Adrenal gland (tissue), 12 donors: ENCODE measurements around the gene GNAI3. TPM values are rescaled to one million over a fixed set of nuclear protein-coding genes. Genes with fewer than 3 reads are reported as not detected.

Experiments used
- DNase-seq, 7 donors: peaks; one replicate each; pipeline ENCODE4 v3.0.0-alpha.2; 2019 to 2020
- H3K27ac ChIP-seq, 5 donors: fragments of 200-600 bp; sonication (generic) in 4 of 5; 1 replicate in 3 of 5; 2 replicates in 2 of 5; pipeline versions ENCODE4 v1.5.1 to v1.8.0; 2016 to 2020; ENCODE audit warnings: mild to moderate bottlenecking in 1 of 5
- H3K27me3 ChIP-seq: fragments of 200-600 bp; 2 replicates; pipeline ENCODE4 v1.8.0; 2021
- H3K36me3 ChIP-seq, 2 donors: fragments of 200-600 bp; replicated peaks in 1 of 2; 1 replicate in 1 of 2; 2 replicates in 1 of 2; pipeline versions ENCODE4 v1.5.1 to v1.8.0; 2018 to 2022
- H3K4me1 ChIP-seq, 2 donors: fragments of 200-600 bp; replicated peaks in 1 of 2; 1 replicate in 1 of 2; 2 replicates in 1 of 2; pipeline versions ENCODE4 v1.5.1 to v1.8.0; 2018 to 2021
- H3K4me3 ChIP-seq, 4 donors: fragments of 200-600 bp; sonication (generic) in 3 of 4; one replicate each; pipeline ENCODE4 v1.5.1; 2016 to 2018
- H3K9me3 ChIP-seq, 3 donors: fragments of 200-600 bp; sonication (generic) in 1 of 3; replicated peaks in 1 of 3; 1 replicate in 2 of 3; 2 replicates in 1 of 3; pipeline versions ENCODE4 v1.5.1 to v1.8.0; 2016 to 2021
- CTCF ChIP-seq, 6 experiments: fragments of 450-650 bp in 4 of 6; fragments of 200-600 bp in 2 of 6; sonication (generic) in 1 of 6; IDR thresholded peaks; 1 replicate in 5 of 6; 2 replicates in 1 of 6; pipeline versions ENCODE4 v1.5.1 to v1.8.0; 2016 to 2021; ENCODE audit warnings: antibody characterized with exemption in 6 of 6, mild to moderate bottlenecking in 2 of 6, moderate library complexity in 1 of 6
- POLR2A ChIP-seq, 2 donors: fragments of 450-650 bp; IDR thresholded peaks; one replicate each; pipeline ENCODE4 v1.6.1; 2017; ENCODE audit warnings: antibody characterized with exemption in 2 of 2, mild to moderate bottlenecking in 2 of 2, moderate library complexity in 1 of 2
- WGBS, 4 donors: extraction: QIAGEN DNeasy Blood & Tissue Kit in 2 of 4; methylation state at CpG; one replicate each; pipeline versions ENCODE4 v1.1.5 to v1.1.7; 2013 to 2017; 5-methylcytosine and 5-hydroxymethylcytosine counted together
- intact Hi-C, 2 donors: fragments of 100-400 bp; cut with DNase I; formaldehyde crosslinking; loops; one replicate each; pipeline versions ENCODE4 v1.14.1 to v1.15.0; 2022 to 2023
- microRNA counts, 2 donors: library from miRNA; unstranded; fragments of <30 nt; microRNA quantifications; one replicate each; lab custom pipeline; 2016
- polyA plus RNA-seq, 3 donors: library from polyadenylated mRNA; stranded (reverse); fragments of 200-250 nt in 2 of 3; fragments of 350-450 nt in 1 of 3; fragmentation: Illumina TruSeq in 1 of 3; extraction: RNeasy Lipid Tissue Mini Kit (QIAGEN cat#74804) in 1 of 3; gene quantifications; one replicate each; pipeline ENCODE4 v1.2.3, GENCODE V29; 2013 to 2014
- small RNA-seq, 2 donors: library from RNA; depleted of rRNA; stranded (forward); fragments of <200 nt; gene quantifications; one replicate each; pipeline ENCODE3, GENCODE V24; 2016
- total RNA-seq, 9 donors: library from RNA; depleted of rRNA in 4 of 9; stranded (reverse); fragments of >200 nt in 4 of 9; fragments of 120-200 nt in 1 of 9; fragmentation: NEBNext Ultra II Directional in 1 of 9; extraction: Animal tissue kit (Norgen Biotek cat#: 25700) in 1 of 9; gene quantifications; one replicate each; pipeline versions ENCODE4 v1.1.0 to v1.2.4, GENCODE V29; 2013 to 2023
- donor health status: healthy with polysubstance abuse.
- donor health status: Bipolar disorder and iron deficiency.
- donor health status: DM: yes; HTN: yes; CAD: no.
- donor health status: DM: no; HTN: no; CAD: no.
- donor health status: DM: no; HTN: no; CAD: no.
- donor health status: DM: yes; HTN: yes; CAD: no.

GNAI3 gene
- total and polyA plus RNA-seq, 12 donors = 1.6 to 12.0 (median 5.6) TPM

GRCh38 chr1:109667452-109668122, 119.2 kb downstream of the GNAI3 start, which contains the start of gene GSTM2:
TSS of gene GSTM2 (plus strand) at chr1:109668057. CDS start at chr1:109668116, 59 bp downstream.
- peak within 1 kb of the TSS in 2 of 4 donors; percentile 45 to 58 for H3K4me3 ChIP-seq
- intact Hi-C loops = no loop called here
- peak; percentile 91 to 97 (median 93) for DNase-seq

More at GRCh38 chr1:109667452-109668122, 119.2 kb downstream of the GNAI3 start, which contains the start of gene GSTM2:
- no peaks in the 10 kb centered on the region for H3K27me3 ChIP-seq
- 7 to 12% (median 8%) methylated on average over 12 to 22 of the region's 22 CpGs for WGBS, 4 donors
- peak within 1 kb of the TSS in 1 of 5 donors; percentile 51 for H3K27ac ChIP-seq
- H3K9me3 ChIP-seq = no peaks in the 10 kb centered on the region
- H3K4me1 ChIP-seq = peaks cover 0 to 8% of the 10 kb centered on the region in 2 donors
- H3K36me3 ChIP-seq = no peaks in the 10 kb centered on the region
- TF ChIP-seq POLR2A (IDR thresholded peaks at IDR 0.05) (peak in 1 of 2 donors; percentile 46), CTCF (IDR thresholded peaks at IDR 0.05) (no peak)

MicroRNAs encoded within 50 kb of the gene (microRNA counts, 767-probe panel; counts per million panel counts)
- 3,872 to 5,425 counts per million in 2 donors for microRNA hsa-miR-197-3p (lab: Ali Mortazavi, UCI)

Small RNAs within 50 kb of the gene (small RNA-seq; reads per million reads assigned to genes)
- gene RNU6V = 0 reads per million in 2 donors

Other genes starting within 250 kb of the GNAI3 start
- gene MYBPHL, start 241.6 kb upstream of the GNAI3 start, total RNA-seq = 10 to 100 TPM in 1 of 9 donors, under 1 TPM in 3, not detected in 5; 0.32 to 12.3 (median 0.51) TPM
- gene MYBPHL, start 241.6 kb upstream of the GNAI3 start, polyA plus RNA-seq = under 1 TPM in 2 of 3 donors, not detected in 1; 0.35 to 0.98 TPM
- 10 to 100 TPM; 20.1 to 56.8 (median 41.8) TPM for gene SORT1, start 150.7 kb upstream of the GNAI3 start, total RNA-seq
- 10 to 100 TPM; 13.4 to 14.6 (median 14.2) TPM for gene SORT1, start 150.7 kb upstream of the GNAI3 start, polyA plus RNA-seq
- 100 to 1,000 TPM in 2 of 9 donors, 10 to 100 TPM in 7; 22.8 to 187 (median 67.8) TPM for gene PSMA5, start 122.2 kb upstream of the GNAI3 start, total RNA-seq
- 100 to 1,000 TPM in 1 of 3 donors, 10 to 100 TPM in 2; 26.3 to 108 (median 40.1) TPM for gene PSMA5, start 122.2 kb upstream of the GNAI3 start, polyA plus RNA-seq
- 10 to 100 TPM in 5 of 9 donors, 1 to 10 TPM in 4; 6.4 to 20.3 (median 13.6) TPM for gene SYPL2, start 82.1 kb upstream of the GNAI3 start, total RNA-seq
- 10 to 100 TPM in 1 of 3 donors, 1 to 10 TPM in 2; 5.8 to 23.6 (median 8.5) TPM for gene SYPL2, start 82.1 kb upstream of the GNAI3 start, polyA plus RNA-seq
- gene ATXN7L2, start 64.7 kb upstream of the GNAI3 start, total RNA-seq = 10 to 100 TPM in 4 of 9 donors, 1 to 10 TPM in 5; 5.8 to 16.3 (median 9.1) TPM
- gene ATXN7L2, start 64.7 kb upstream of the GNAI3 start, polyA plus RNA-seq = 100 to 1,000 TPM in 1 of 3 donors, 10 to 100 TPM in 1, 1 to 10 TPM in 1; 3.1 to 109 (median 45.5) TPM
- gene CYB561D1, start 54.5 kb upstream of the GNAI3 start, total RNA-seq = 10 to 100 TPM in 6 of 9 donors, 1 to 10 TPM in 3; 8.4 to 21.2 (median 13.8) TPM
- 1 to 10 TPM; 4.4 to 9.5 (median 7.8) TPM for gene CYB561D1, start 54.5 kb upstream of the GNAI3 start, polyA plus RNA-seq
- gene AMIGO1, start 38.9 kb upstream of the GNAI3 start, total RNA-seq = 10 to 100 TPM; 17.2 to 27.9 (median 22.8) TPM
- gene AMIGO1, start 38.9 kb upstream of the GNAI3 start, polyA plus RNA-seq = 10 to 100 TPM in 1 of 3 donors, 1 to 10 TPM in 2; 3.8 to 20.7 (median 4.7) TPM
- 1 to 10 TPM in 2 of 9 donors, under 1 TPM in 5, not detected in 2; 0.11 to 4.9 (median 0.57) TPM for gene GPR61, start 8.7 kb upstream of the GNAI3 start, total RNA-seq
- 1 to 10 TPM in 1 of 3 donors, under 1 TPM in 2; 0.57 to 1.2 (median 0.88) TPM for gene GPR61, start 8.7 kb upstream of the GNAI3 start, polyA plus RNA-seq
- under 1 TPM in 4 of 9 donors, not detected in 5; 0.22 to 0.95 (median 0.37) TPM for gene GNAT2, start 71.0 kb downstream of the GNAI3 start, total RNA-seq
- under 1 TPM in 1 of 3 donors, not detected in 2; 0.29 TPM for gene GNAT2, start 71.0 kb downstream of the GNAI3 start, polyA plus RNA-seq
- gene AMPD2, start 71.2 kb downstream of the GNAI3 start, total RNA-seq = 100 to 1,000 TPM in 1 of 9 donors, 10 to 100 TPM in 8; 28.4 to 170 (median 71.5) TPM
- gene AMPD2, start 71.2 kb downstream of the GNAI3 start, polyA plus RNA-seq = 100 to 1,000 TPM in 1 of 3 donors, 10 to 100 TPM in 2; 32.3 to 130 (median 60.7) TPM
- gene GSTM4, start 107.5 kb downstream of the GNAI3 start, total RNA-seq = 10 to 100 TPM; 17.3 to 71.0 (median 31.9) TPM
- gene GSTM4, start 107.5 kb downstream of the GNAI3 start, polyA plus RNA-seq = 10 to 100 TPM; 20.7 to 57.5 (median 40.8) TPM
- 100 to 1,000 TPM in 2 of 9 donors, 10 to 100 TPM in 7; 17.2 to 105 (median 59.5) TPM for gene GSTM2, start 119.4 kb downstream of the GNAI3 start, total RNA-seq
- 100 to 1,000 TPM in 2 of 3 donors, 10 to 100 TPM in 1; 37.3 to 495 (median 360) TPM for gene GSTM2, start 119.4 kb downstream of the GNAI3 start, polyA plus RNA-seq
- gene GSTM1, start 139.2 kb downstream of the GNAI3 start, total RNA-seq = 100 to 1,000 TPM in 2 of 9 donors, under 1 TPM in 2, not detected in 5; 0.11 to 301 (median 75.1) TPM
- gene GSTM1, start 139.2 kb downstream of the GNAI3 start, polyA plus RNA-seq = 100 to 1,000 TPM in 2 of 3 donors, not detected in 1; 114 to 242 TPM
- 1 to 10 TPM in 8 of 9 donors, under 1 TPM in 1; 0.48 to 5.5 (median 3.0) TPM for gene GSTM5, start 163.6 kb downstream of the GNAI3 start, total RNA-seq
- gene GSTM5, start 163.6 kb downstream of the GNAI3 start, polyA plus RNA-seq = 10 to 100 TPM in 1 of 3 donors, 1 to 10 TPM in 2; 1.6 to 10.5 (median 9.5) TPM
- gene GSTM3, start 192.4 kb downstream of the GNAI3 start, total RNA-seq = 100 to 1,000 TPM in 2 of 9 donors, 10 to 100 TPM in 7; 14.5 to 117 (median 69.9) TPM
- 10 to 100 TPM; 50.2 to 88.1 (median 74.1) TPM for gene GSTM3, start 192.4 kb downstream of the GNAI3 start, polyA plus RNA-seq
- gene EPS8L3, start 215.3 kb downstream of the GNAI3 start, total RNA-seq = under 1 TPM in 1 of 9 donors, not detected in 8; 0.32 TPM
- under 1 TPM in 1 of 3 donors, not detected in 2; 0.08 TPM for gene EPS8L3, start 215.3 kb downstream of the GNAI3 start, polyA plus RNA-seq